ENCODE measurements around the gene IGFALS. TPM values are rescaled to one million over a fixed set of nuclear protein-coding genes. Genes with fewer than 3 reads are reported as not detected.
A peak's percentile ranks its signal among the peaks of the same experiment; 100 is the strongest.

Gene IGFALS
- total and polyA plus RNA-seq, 2 experiments from 2014 or later, result 0.16 TPM; not detected in 1

- peak; percentile 28 for DNase-seq (ENCODE audit: low spot score)
- Histone ChIP-seq H3K4me3 (no peak overlapping the region), H3K4me2 (no peak overlapping the region), H4K20me1 (replicated peaks; ENCODE audit: insufficient read depth) (no peaks in the 10 kb centered on the region), H3K27ac (ENCODE audit: low read depth) (no peak overlapping the region), H3K4me1 (ENCODE audit: insufficient read depth) (no peaks in the 10 kb centered on the region), H2AFZ (no peak overlapping the region), H3F3A (replicated peaks; ENCODE audit: low read depth) (no peaks in the 10 kb centered on the region), H3K9me2 (ENCODE audit: insufficient read depth) (no peaks in the 10 kb centered on the region), H3K36me3 (ENCODE audit: insufficient read depth) (no peaks in the 10 kb centered on the region), H3K27me3 (ENCODE audit: insufficient read depth) (no peaks in the 10 kb centered on the region), H3K79me2 (replicated peaks; ENCODE audit: insufficient read depth) (peaks cover 2% of the 10 kb centered on the region; the same call in 1 of the 2 replicates)
- H3K27me3 Mint-ChIP-seq (ENCODE audit: insufficient read depth, low read depth, poor library complexity), result no peaks in the 10 kb centered on the region
- peaks cover 9% of the 10 kb centered on the region; the same call in 2 of the 3 replicates for H3K36me3 Mint-ChIP-seq (ENCODE audit: low read depth)
- H3K4me1 Mint-ChIP-seq, result no peaks in the 10 kb centered on the region
- peaks cover 3% of the 10 kb centered on the region; the same call in 2 of the 3 replicates for H3K9me3 Mint-ChIP-seq
- TF ChIP-seq EZH2 (IDR thresholded peaks at IDR 0.05; ENCODE audit: low read depth, unreplicated experiment), result no peak
- TF ChIP-seq REST (IDR thresholded peaks at IDR 0.05; ENCODE audit: unreplicated experiment), result no peak
- no peak for TF ChIP-seq POLR2AphosphoS5 (IDR thresholded peaks at IDR 0.05; ENCODE audit: low read depth)
- no peak for TF ChIP-seq ETS1 (IDR thresholded peaks at IDR 0.05)
- TF ChIP-seq JUNB (IDR thresholded peaks at IDR 0.05; ENCODE audit: unreplicated experiment), result no peak
- no peak for TF ChIP-seq STAT1 (IDR thresholded peaks at IDR 0.05; ENCODE audit: unreplicated experiment)
- no peak for TF ChIP-seq EZH2phosphoT487 (IDR thresholded peaks at IDR 0.05; ENCODE audit: unreplicated experiment)
- no peak for TF ChIP-seq CTCF (conservative IDR thresholded peaks at IDR 0.05; ENCODE audit: low read depth in 2 of 2)
- TF ChIP-seq ZNF331 (CRISPR knock-in tag; IDR thresholded peaks at IDR 0.05; ENCODE audit: low read depth), result no peak
- no peak overlapping the region for H3K27ac Mint-ChIP-seq
- no peak for ATAC-seq
- no peak overlapping the region for H3K4me3 Mint-ChIP-seq
Observed at GRCh38 chr16:1791256-1791942, 2.1 kb downstream of the IGFALS start.

Data from GM23338 (cell line).